ENCODE data around the gene ZNF253.
"Not testable (repeated sequence)": the region's sequence is repeated elsewhere in the genome, so short reads cannot be mapped to it uniquely, and the experiment has no call there.

ZNF253 gene

GRCh38 chr19:19900729-19901444, 35.2 kb downstream of the ZNF253 start, which contains the start of gene ZNF93:
TSS of gene ZNF93 (plus strand) at chr19:19900946. CDS start at chr19:19901089, 143 bp downstream.
- H3K4me3 ChIP-seq (ENCODE audit: low read depth, low read length) = peak within 1 kb of the TSS; percentile 90

DNA sequence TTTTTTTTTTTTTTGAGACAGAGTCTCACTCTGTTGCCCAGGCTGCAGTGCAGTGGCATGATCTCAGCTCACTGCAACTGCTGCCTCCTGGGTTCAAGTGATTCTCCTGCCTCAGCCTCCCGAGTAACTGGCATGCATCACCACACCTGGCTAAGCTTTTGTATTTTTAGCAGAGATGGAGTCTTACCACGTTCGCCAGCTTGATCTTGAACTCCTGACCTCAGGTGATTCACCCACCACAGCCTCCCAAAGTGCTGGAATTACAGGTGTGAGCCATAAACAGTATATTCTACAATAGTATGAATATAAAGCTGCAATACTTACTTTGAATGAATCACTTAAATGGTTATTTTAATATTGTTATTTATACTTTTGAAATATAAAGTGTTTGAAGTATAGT, 41.9 kb downstream of the ZNF253 start:
- H3K4me3 ChIP-seq (ENCODE audit: low read depth, low read length) = not testable (repeated sequence)

More at GRCh38 chr19:19900729-19901444, 35.2 kb downstream of the ZNF253 start, which contains the start of gene ZNF93:
- TF ChIP-seq CTCF (IDR thresholded peaks at IDR 0.05; ENCODE audit: low read depth, low read length) = no peak

DNA sequence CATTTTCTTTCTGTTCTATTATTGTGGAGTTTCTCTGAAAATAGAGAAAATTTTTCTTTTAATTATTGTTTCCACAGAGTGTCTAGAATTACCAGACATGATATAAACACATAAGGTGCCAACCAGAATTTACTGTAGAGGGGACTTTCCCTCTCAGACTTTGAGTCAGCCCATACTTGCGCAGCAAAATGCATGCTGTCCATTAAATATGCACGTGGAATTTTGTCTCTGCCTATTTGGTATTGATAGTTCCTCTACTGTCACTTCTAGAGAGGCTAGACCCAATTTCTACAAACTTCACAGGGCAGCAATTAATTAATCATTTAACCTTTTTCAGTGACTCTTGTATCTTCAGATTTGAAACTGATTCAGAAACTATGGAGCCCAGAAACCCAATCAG, 44.0 kb downstream of the ZNF253 start:
- TF ChIP-seq CTCF (IDR thresholded peaks at IDR 0.05; ENCODE audit: low read depth, low read length) = no peak
- no peak overlapping the region for H3K4me3 ChIP-seq (ENCODE audit: low read depth, low read length)

GRCh38 chr19:19911150-19911549, 45.5 kb downstream of the ZNF253 start:
- H3K4me3 ChIP-seq (ENCODE audit: low read depth, low read length) = no peak overlapping the region
- no peak for TF ChIP-seq CTCF (IDR thresholded peaks at IDR 0.05; ENCODE audit: low read depth, low read length)

DNA sequence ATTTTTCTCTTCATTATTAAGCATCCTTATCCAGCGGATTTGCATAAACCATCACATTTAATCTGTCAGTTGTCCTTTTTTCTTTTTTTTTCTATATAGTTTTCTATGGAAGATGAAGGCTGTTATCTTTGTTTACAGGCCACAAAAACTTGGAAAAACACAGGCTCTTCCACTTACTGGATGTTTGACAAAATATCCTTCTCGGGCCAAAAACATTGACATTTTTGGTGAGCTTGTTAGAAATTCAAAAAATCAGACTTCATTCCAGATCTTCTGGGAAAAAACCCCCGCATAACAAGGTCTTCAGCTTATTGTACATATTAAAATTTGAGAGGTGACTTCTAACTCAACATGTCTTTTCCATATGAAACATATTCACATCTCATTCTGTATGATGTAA, 48.9 kb downstream of the ZNF253 start:
- no peak for TF ChIP-seq CTCF (IDR thresholded peaks at IDR 0.05; ENCODE audit: low read depth, low read length)
- H3K4me3 ChIP-seq (ENCODE audit: low read depth, low read length) = no peak overlapping the region

DNA sequence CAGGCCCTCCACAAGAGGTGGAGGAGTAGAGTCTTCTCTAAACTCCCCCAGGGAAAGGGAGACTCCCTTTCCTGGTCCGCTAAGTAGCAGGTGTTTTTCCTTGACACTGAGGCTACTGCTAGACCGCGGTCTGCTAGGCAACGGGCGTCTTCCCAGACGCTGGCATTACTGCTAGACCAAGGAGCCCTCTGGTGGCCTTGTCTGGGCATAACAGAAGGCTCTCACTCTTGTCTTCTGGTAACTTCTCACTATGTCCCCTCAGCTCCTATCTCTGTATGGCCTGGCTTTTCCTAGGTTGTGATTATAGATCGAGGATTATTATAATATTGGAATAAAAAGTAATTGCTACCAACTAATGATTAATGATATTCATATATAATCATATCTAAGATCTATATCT, 64.7 kb downstream of the ZNF253 start:
- not testable (repeated sequence) for H3K4me3 ChIP-seq (ENCODE audit: low read depth, low read length)

GRCh38 chr19:19933432-19934314, 68.0 kb downstream of the ZNF253 start:
- not testable (repeated sequence) for H3K4me3 ChIP-seq (ENCODE audit: low read depth, low read length)

- no peak for TF ChIP-seq CTCF (IDR thresholded peaks at IDR 0.05; ENCODE audit: low read depth, low read length)
- no peak overlapping the region for H3K4me3 ChIP-seq (ENCODE audit: low read depth, low read length)
Observed at GRCh38 chr19:19937403-19937802, 71.7 kb downstream of the ZNF253 start.

Measured in WI38 (cell line).